Umbilical cord (tissue), 2 donors: ENCODE measurements around the gene TLK2. TPM values are rescaled to one million over a fixed set of nuclear protein-coding genes. Genes with fewer than 3 reads are reported as not detected.
A peak's percentile ranks its signal among the peaks of the same experiment; 100 is the strongest.
"Not testable (repeated sequence)": the region's sequence is repeated elsewhere in the genome, so short reads cannot be mapped to it uniquely, and the experiment has no call there.

Experiments used
- DNase-seq: peaks from one replicate; pipeline ENCODE4 v3.0.0-alpha.2; 2015; ENCODE audit warnings: low spot score
- total RNA-seq: library from RNA; depleted of rRNA; stranded (reverse); fragments of >200 nt; gene quantifications from one replicate; pipeline ENCODE4 v1.2.3, GENCODE V29; 2014; ENCODE audit warnings: low replicate concordance; ENCODE audit not compliant: insufficient read depth

The TLK2 gene
- 56.3 TPM for total RNA-seq

DNA sequence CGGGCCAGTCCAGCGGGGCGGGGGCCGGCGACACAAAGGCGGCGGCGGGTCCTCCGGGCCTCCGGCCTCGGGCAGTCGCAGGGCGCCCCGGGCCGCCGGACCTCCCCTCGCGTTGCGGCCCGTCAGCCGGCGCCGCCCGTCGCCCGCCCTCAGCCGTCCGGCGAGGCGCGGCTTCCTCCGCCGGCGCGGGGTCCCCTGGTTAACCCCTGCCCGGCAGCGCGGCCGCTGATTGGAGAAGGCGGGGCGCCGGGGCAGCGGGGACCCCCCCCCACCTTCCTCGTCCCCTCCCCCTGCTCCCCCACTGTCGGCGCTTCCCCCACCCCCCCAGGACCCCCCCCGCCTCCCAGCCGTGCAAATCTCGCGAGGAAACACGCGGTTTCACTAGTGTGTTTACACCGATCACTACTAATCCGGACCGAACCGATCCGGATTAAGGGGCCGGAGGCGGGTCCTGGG is at the start of gene TLK2:
Gene TLK2, plus strand, starts transcription at position 402 of the 456 bp plus-strand sequence. CDS start 2,301 bp downstream, outside the sequence.
- DNase-seq, result peak; percentile 79

DNA sequence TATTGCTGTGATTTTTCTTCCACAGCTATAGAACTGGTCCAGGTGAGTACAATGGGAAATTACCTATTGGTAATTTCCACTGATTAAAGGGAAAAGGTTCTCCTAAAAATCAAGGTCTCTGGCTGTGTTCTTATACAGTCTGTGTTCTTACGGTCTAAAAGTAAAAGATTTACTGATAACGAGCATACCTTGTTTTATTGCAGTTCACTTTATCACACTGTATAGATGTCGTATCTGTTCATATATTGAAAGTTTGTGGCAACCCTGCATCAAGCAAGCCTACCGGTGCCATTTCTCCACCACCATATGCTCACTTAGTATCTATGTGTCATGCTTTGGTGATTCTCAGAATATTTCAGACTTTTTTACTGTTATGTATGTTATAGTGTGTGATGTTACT is 43.4 kb upstream of the TLK2 start:
- not testable (repeated sequence) for DNase-seq

DNA sequence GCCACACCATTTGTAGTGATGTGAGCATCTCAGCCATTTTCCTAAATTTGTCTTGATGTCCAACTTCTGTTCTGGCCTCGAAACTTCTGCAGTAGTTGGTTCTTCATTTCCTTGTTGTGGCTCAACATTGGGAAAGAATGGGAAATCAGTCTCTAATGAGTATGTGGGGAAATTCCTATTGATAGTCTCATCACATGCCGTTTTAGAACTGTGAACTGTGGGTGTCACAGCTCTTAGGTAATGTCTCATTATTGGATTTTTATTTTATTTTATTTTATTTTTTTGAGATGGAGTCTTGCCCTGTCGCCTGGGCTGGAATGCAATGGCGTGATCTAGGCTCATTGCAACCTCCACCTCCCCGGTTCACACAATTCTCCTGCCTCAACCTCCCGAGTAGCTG is 37.4 kb upstream of the TLK2 start:
- not testable (repeated sequence) for DNase-seq

DNA sequence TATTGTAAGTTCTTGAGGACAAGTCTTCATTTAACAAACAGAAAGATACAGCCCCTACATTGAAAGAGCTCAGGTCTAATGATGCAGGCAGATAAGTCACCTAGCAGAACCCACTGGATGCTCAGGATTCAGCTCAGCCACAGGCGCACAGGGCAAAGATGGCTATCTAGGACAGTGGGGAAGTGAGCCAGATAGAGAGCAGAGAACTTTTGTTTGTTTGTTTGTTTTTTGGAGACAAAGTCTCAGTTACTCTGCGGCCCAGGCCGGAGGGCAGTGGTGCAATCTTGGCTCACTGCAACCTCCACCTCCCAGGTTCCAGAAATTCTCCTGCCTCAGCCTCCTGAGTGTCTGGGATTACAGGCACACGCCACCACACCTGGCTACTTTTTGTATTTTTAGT is 34.6 kb upstream of the TLK2 start:
- no peak for DNase-seq

DNA sequence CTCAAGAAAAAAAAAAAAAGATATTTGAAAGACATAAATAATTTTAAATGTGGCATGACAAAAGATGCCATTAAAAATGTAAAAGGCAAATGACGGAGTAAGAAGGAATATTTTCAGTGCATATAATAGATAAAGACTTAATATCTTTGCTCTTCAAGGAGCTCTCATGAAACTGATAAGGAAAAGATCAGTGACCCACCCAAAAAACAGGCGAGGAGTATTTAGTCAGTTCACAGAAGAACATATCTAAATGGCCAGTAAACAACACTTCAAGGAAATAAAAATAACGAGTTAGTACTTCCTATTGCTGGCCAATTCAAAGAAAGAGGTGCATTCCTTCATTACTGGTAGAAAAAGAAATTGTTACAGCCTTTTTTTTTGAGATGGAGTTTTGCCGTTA is 32.8 kb upstream of the TLK2 start:
- not testable (repeated sequence) for DNase-seq

DNA sequence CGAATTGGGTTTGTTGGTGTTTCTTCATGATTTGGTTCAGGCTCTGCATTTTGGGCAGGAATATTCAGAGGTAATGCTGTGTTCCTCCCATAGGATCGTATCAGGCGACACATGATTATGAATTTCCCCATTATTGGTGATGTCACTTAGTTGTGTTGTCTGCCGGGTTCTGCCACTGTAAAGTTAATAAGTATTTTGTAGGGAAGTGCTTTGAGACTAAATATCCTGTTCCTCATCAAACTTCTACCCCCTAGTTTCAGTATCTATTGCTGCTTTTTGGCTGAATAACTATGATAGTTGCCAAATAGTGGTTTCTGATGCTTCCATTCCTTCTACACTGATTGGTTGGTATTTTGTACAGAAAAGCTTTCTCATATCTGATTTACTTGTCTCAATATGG is 26.4 kb upstream of the TLK2 start:
- not testable (repeated sequence) for DNase-seq

DNA sequence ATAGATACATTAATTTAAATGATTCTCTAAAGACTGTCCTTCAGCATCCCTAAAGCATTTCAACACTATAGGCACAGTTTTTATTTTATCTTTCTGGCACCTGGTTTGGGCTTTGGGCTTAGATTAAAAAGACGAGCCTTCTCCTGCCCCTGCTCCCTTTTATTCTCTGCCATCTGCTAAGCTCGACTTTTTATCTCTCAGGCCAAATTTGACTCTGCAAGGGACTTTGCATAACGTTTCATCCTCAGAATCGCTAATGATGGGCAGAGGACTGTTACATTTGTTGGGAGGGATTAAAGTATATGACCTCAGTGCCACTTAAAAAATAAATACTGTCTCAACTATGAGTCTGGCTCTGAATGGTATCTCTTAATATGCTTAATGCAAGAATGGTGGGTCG is 25.6 kb upstream of the TLK2 start:
- not testable (repeated sequence) for DNase-seq

DNA sequence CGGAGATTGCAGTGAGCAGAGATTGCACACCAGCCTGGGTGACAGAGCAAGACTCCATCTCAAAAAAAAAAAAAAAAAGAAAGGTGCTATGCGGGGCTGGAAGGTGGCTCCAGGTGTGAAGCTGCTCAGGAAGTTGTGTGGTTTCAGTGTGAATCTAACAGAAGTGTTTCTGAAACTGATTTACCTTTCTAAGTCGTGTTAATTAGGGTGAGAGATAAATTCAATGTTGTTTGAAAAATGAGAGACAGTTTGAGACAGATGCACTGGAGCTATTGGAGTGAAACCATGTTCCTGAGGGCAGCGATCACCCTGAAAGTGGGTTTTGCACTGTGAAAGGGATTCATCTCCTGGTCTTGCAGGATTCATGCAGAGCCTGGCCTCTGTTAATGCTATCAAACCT is 25.0 kb upstream of the TLK2 start:
- DNase-seq, result not testable (repeated sequence)

DNA sequence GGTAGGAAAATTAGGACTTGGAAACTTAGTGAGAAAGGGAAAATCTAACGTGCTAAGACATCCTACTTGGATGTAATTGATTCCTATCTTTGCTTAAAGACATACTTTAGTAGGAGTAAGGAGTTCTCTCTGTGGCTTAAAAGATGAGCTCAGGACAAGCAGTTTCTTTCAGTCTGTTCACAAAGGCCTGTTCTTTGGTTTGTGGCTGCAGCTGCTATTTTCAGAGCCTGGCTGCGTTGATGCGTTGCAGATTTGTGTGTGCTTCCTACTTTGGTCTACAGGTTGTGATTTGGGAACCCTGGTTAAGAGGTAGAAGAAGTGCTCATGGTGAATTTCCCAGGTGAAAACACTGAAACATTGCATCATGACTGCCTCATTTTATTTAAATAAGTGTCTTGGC is 24.5 kb upstream of the TLK2 start:
- DNase-seq, result not testable (repeated sequence)

DNA sequence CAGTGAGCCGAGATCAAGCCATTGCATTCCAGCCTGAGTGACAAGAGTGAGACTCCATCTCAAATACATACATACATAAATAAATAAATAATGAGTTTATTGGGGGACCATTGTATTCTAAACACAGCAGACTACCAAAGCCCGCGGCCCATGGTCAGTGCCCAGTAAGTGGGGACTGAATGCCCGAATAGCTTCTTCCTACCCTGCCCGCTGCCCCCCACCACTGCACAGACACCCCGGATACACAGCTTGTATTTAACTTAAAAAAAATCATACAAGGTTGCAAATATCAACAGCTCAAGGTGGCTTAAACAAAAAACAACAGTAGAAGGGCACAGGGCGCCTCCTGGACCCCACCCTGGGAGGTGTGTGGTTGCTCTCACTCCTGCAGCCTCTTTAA is 22.6 kb upstream of the TLK2 start:
- DNase-seq, result no peak

DNA sequence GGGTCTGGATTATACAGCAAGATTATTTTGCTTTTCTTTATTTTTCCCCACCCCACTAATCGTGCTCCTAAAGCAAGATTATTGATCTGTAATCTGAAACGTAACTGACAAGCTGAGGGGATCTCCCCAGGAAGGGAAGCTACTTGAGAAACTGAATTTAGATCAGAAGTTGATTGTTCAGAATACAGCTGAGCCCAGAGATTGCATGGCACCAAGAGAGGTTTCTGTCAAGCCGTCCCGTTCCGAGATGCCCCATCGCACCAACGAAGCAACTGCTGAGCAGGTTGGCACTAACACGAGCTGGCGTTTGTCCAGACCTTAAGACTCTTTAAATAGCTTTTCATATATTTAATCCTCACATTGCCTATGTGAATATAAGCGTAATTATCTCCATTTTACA is 20.1 kb upstream of the TLK2 start:
- DNase-seq, result not testable (repeated sequence)

DNA sequence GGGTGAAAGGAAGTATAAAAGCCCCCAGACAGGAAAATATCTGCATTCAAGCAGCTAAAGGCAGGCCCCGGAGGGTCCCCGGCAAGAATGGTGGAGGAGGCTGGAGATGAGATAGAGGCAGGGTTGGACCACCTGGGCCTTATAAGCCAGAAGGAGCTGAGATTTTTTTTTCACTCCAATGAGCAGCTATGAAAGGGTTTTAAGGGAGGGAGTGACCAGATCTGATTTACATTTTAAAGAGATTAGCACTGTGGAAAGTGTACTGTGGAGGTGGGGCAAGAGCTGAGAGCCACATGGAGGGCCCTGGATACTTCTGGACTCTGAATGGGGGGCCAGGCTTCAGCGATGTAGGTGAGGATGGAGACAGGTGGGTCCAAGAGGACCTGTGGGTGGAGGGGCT is 14.2 kb upstream of the TLK2 start:
- DNase-seq, result not testable (repeated sequence)

DNA sequence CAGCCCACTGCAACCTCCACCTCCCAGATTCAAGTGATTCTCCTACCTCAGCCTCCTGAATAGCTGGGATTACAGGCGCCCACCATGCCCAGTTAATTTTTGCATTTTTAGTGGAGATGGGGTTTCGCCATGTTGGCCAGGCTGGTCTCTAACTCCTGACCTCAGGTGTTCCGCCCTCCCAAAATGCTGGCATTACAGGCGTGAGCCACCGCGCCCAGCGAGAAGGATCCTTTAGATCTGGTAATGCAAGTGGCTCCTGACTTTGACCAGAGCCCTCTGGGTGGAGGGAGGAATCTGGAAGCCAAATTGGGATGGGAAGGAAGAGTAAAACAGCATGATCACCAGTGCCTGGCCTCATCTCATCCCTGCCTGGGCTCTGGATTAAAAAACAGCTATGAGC is 13.4 kb upstream of the TLK2 start:
- not testable (repeated sequence) for DNase-seq

DNA sequence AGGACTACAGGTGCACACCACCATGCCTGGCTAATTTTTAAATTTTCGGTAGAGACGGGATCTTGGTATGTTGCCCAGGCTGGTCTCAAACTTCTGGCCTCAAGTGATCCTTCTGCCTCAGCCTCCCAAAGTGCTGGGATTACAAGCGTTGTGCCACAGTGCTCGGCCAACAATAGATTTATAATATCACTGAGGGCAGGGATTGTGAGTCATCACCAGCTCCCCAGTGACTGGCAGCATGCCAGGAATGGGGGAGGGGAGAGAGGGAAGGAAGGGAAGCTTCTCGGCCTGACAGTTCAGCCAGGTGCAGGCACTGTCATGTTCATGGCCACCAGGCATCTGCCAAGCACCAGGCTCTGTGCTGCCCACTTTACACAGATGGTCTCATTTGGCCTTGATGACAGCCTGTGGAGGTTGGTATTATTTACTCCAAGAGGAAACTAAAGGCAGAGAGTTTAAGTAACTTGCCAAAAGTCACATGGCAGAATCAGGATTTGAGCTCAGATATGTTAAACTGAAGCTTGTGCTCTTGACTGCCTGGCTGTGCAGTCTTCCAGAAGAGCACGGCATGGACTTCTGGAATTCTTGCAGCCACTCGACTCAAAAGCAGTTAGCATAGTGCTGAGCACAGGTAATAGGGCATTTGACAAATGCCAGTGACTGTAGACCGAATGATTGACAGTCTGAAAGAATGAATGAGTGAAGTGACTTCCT is 7.8 kb upstream of the TLK2 start:
- peak; percentile 46 for DNase-seq

DNA sequence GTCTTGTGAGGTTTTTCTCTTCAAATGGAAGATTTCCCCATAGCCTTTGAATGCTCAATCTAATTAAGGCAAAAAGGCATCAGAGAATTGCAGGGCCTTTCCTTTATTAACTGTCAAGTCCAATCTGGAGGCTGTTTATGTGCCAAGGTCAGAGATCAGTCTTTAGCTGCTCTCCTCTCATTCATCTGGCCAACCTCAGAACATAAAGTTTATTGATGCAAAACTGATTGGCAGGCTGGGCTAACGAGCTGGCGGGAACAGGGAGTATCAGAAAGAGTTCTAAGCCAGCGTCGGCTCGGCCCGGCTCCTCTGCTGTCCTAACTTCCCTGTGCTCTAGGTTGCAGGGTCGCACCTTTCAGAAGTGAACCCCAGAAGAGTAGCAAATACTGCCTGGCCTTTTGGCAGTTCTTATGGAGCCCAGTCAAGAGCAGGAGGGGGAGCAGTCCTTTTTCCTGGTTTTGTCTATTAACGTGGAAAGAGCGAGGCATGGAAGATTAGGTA is 7.2 kb upstream of the TLK2 start:
- DNase-seq, result not testable (repeated sequence)

DNA sequence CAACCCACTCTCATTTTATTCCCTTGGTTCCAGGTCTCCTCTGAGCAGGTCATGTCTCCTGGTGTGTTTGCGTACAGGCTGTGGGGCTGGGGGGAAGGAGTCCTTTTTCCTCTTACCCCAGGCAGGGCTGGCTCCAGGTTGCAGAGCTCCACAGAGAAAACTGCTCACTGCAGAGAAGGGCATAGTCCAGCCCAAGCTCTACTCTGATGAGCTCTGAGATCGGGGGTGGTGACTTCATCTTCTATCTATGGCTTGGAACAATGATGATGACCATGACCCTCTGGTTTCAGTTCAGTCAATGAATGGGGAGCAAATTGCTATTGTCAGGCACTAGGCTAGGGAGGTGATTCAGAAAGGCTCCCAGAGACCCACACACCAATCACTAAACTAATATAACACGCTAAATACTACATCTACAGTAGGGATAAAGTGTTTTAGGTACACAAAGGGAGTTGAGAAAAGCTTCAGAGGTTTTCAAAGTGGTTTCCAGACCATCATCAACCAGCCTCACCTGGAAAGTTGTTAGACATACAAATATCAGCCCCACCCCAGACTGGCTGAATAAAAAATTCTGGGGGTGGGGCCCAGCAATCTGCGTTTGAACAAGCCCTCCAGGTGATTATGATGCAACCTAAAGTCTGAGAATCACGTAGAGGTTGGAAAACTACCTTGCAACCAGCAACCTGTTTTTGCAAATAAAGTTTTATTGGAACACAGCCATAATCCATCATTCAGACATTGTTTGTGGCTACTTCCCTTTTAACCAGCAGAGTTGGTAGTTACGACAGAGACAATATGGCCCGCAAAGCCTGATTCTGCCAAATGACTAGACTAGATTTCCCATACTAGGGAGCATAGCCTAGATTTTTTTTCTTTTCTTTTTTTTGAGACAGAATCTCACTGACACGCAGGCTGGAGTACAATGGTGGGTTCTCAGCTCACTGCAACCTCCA is 5.3 kb upstream of the TLK2 start:
- not testable (repeated sequence) for DNase-seq

DNA sequence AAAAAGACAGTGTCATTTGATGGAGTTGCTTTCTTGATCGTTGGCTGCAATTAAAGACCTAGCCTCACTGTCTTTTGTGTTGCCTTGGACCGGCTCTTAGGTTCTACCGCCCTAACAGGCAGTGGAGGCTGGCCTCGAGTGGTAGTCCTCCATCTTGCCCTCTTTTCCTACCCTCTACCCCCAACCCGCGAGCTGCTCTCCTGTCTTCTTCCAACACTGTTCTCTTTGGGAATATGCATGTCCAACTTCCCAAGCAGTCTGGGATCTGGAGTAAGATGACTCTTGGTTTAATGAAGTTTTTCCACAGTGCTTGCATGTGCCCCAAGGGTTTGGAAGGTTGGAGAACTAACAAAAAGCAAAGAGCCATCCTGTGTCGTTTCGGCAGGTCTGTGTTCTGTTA is 1.5 kb upstream of the TLK2 start:
- not testable (repeated sequence) for DNase-seq

DNA sequence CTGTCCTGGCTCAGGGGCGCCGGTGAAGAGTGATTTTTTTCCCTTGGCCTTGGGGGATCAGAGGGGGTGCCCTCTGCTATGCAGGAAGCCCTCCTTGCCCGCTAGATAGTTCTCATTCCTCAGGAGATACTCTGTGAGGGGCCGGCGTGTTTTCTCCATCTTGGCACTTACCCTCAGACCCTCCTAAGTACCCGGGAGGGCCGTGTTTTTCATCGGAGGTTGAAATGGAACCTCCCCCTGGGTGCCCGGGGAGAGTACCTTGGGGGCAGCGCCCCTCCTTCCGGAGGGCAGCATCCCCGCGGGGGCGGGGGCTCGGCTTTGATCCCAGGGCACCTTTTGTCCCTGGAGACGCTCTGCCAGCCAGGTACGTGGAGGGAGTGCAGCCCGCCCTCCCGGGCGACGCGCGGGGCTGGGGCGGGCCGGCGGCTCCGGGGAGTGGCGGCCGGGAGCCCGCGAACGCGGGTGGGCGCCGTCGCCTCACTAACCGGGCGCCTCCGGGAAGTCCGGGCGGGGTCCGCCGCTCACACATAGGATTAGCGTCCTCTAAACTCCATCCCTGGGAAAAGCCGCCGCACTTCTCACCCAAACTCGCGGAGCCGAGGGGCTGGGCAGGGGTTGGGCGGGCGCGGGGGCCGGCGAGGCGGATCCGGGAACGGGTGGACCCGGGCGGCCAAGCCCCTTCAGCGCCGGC is 762 bp upstream of the TLK2 start:
- peak; percentile 22 for DNase-seq

DNA sequence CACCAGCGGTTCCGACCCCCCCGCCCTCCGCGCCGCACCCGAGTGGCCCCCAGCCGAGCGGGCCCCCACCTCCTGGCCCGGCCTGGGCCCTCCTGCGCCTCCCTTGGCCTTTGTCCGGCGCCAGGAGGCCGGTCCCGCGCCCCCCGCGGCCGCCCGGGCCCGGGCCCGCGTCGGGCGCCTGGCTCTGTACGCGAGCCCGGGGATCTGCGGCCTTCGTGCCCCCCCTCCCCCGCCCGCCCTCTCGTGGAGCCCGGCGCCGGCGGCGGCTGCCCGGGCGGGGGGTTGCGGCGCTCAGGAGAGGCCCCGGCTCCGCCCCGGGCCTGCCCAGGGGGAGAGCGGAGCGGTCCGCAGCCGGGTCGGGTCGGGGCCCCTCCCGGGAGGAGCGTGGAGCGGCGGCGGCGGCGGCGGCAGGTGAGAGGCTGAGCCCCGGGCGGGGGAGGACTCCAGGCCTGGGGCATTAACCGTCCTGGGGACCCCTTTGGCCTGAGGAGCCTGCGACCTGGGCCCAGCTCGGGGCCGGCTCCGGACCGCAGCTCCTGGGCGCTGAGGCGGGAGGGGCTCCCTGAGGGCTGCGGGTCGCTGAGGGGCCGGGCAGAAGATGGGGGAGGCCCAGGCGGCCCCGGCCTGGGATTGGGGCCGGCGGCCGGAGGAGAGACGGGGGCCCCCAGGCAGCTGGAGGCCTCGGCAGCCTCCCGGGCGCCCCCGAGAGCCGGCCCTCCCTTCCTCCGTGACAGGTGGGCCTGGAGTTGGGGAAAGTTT is 434 bp downstream of the TLK2 start:
- DNase-seq, result peak; percentile 32

DNA sequence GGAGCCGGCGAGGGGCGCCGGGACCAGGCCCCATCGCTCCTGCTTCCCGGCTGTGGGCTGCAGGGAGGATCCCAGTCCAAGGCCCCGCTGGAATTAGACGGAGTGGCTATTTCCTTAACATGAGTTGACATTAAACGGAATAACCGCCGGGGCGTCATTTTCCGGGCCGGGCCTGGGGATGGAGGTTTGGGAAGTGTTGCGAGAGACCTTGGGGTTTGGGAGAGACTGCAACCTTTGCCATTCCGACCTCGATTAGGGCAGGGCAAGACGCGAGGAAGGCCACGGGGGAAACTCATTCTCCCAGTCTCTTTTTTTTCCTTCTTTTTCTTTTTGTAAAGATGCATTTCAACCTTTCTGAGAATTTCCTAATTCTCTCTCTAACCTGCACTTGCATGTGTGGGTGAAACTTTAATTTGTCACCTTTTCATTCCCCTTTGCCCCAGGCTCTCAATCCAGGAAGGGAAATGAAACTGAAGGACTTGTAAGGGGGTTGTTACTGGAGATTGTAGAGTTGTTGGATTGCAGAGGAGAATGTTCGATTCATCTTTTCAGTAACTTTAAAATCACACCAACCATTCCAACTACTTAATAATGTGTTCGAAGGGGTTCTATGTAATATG is 1.1 kb downstream of the TLK2 start:
- peak; percentile 28 for DNase-seq
